SH-SY5Y (cell line): Measurements from ENCODE around the gene RPL31.

Experiments used
- GATA2 ChIP-seq: IDR thresholded peaks from 2 replicates; pipeline ENCODE4 v1.6.1; 2011; ENCODE audit warnings: mild to moderate bottlenecking, low read depth, low read length
- GATA3 ChIP-seq: IDR thresholded peaks from 2 replicates; pipeline ENCODE4 v1.6.1; 2011; ENCODE audit warnings: low read depth, mild to moderate bottlenecking, low read length, moderate library complexity

DNA sequence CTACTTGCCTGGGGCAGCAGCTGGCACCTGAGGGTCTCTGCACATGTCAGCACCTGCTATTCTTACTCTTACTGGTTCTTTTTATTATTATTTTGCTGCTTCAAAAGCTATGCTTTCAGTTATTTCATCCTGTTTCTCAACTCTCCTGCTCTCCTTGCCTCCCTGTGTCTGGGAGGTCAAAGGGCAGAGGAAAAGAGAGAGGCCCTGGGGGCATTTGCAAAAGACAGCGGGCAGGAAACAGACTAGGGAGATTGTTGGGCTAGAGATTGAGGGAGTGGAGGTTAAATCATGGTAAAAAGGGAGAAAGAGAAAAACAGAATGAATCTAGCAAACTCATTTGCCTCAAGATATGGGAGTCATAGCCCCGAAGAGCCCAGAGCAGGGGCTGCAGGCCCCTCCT lies 21.1 kb upstream of the RPL31 start:
- TF ChIP-seq GATA2 (no peak), GATA3 (no peak)
